SK-N-MC (cell line): Measurements from ENCODE around the gene PXMP2.

ENCODE experiments used
- EZH2 ChIP-seq: fragments of 200-600 bp; sonication (generic); IDR thresholded peaks from one replicate; pipeline ENCODE4 v1.6.1; 2017; ENCODE audit warnings: antibody characterized with exemption
- FOXP2 ChIP-seq: optimal IDR thresholded peaks from 2 replicates; pipeline ENCODE3; 2011; ENCODE audit warnings: mild to moderate bottlenecking, moderate library complexity; ENCODE audit not compliant: insufficient read depth; ENCODE audit errors: extremely low read length, control extremely low read depth
- POLR2AphosphoS5 ChIP-seq: IDR thresholded peaks from 2 replicates; pipeline ENCODE4 v1.6.1; 2012; ENCODE audit warnings: mild to moderate bottlenecking, low read depth, low read length, borderline replicate concordance

- TF ChIP-seq POLR2AphosphoS5, result peak; percentile 25; the same call in 1 of the 2 replicates
- TF ChIP-seq EZH2, result no peak
- TF ChIP-seq FOXP2, result no peak
These were observed 32.0 kb downstream of the PXMP2 start for GRCh38 chr12:132719141-132719953.
